ENCODE data around the gene P2RY14.

- peak; percentile 67 to 78 for TF ChIP-seq CTCF (conservative IDR thresholded peaks at IDR 0.05; ENCODE audit: low read depth in 2 of 2)
- no peak for TF ChIP-seq EZH2 (IDR thresholded peaks at IDR 0.05; ENCODE audit: low read depth, unreplicated experiment)
- TF ChIP-seq, protein P1, sequence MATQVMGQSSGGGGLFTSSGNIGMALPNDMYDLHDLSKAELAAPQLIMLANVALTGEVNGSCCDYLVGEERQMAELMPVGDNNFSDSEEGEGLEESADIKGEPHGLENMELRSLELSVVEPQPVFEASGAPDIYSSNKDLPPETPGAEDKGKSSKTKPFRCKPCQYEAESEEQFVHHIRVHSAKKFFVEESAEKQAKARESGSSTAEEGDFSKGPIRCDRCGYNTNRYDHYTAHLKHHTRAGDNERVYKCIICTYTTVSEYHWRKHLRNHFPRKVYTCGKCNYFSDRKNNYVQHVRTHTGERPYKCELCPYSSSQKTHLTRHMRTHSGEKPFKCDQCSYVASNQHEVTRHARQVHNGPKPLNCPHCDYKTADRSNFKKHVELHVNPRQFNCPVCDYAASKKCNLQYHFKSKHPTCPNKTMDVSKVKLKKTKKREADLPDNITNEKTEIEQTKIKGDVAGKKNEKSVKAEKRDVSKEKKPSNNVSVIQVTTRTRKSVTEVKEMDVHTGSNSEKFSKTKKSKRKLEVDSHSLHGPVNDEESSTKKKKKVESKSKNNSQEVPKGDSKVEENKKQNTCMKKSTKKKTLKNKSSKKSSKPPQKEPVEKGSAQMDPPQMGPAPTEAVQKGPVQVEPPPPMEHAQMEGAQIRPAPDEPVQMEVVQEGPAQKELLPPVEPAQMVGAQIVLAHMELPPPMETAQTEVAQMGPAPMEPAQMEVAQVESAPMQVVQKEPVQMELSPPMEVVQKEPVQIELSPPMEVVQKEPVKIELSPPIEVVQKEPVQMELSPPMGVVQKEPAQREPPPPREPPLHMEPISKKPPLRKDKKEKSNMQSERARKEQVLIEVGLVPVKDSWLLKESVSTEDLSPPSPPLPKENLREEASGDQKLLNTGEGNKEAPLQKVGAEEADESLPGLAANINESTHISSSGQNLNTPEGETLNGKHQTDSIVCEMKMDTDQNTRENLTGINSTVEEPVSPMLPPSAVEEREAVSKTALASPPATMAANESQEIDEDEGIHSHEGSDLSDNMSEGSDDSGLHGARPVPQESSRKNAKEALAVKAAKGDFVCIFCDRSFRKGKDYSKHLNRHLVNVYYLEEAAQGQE (IDR thresholded peaks at IDR 0.05; ENCODE audit: unreplicated experiment), result no peak
- no peak for TF ChIP-seq JUNB (IDR thresholded peaks at IDR 0.05; ENCODE audit: unreplicated experiment)
- TF ChIP-seq POLR2AphosphoS5 (IDR thresholded peaks at IDR 0.05; ENCODE audit: low read depth), result no peak
- TF ChIP-seq, protein P2, sequence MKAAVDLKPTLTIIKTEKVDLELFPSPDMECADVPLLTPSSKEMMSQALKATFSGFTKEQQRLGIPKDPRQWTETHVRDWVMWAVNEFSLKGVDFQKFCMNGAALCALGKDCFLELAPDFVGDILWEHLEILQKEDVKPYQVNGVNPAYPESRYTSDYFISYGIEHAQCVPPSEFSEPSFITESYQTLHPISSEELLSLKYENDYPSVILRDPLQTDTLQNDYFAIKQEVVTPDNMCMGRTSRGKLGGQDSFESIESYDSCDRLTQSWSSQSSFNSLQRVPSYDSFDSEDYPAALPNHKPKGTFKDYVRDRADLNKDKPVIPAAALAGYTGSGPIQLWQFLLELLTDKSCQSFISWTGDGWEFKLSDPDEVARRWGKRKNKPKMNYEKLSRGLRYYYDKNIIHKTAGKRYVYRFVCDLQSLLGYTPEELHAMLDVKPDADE (IDR thresholded peaks at IDR 0.05), result no peak
- TF ChIP-seq ZNF331 (CRISPR knock-in tag; IDR thresholded peaks at IDR 0.05; ENCODE audit: low read depth), result no peak
- no peak for TF ChIP-seq EZH2phosphoT487 (IDR thresholded peaks at IDR 0.05; ENCODE audit: unreplicated experiment)
- TF ChIP-seq STAT1 (IDR thresholded peaks at IDR 0.05; ENCODE audit: unreplicated experiment), result no peak
Measured at GRCh38 chr3:151282921-151283320, 4.6 kb upstream of the P2RY14 start.
